Germinal center (tissue), 1 donor: Measurements from ENCODE around the gene ALDH2.
"Not testable (repeated sequence)": the region's sequence is repeated elsewhere in the genome, so short reads cannot be mapped to it uniquely, and the experiment has no call there.

Experiments
- DNase-seq: peaks from one replicate; pipeline ENCODE4 v3.0.0; 2012; ENCODE audit warnings: mixed read lengths, low spot score

ALDH2 gene

GRCh38 chr12:111827907-111828306 is 61.2 kb downstream of the ALDH2 start:
- DNase-seq, result no peak

DNA sequence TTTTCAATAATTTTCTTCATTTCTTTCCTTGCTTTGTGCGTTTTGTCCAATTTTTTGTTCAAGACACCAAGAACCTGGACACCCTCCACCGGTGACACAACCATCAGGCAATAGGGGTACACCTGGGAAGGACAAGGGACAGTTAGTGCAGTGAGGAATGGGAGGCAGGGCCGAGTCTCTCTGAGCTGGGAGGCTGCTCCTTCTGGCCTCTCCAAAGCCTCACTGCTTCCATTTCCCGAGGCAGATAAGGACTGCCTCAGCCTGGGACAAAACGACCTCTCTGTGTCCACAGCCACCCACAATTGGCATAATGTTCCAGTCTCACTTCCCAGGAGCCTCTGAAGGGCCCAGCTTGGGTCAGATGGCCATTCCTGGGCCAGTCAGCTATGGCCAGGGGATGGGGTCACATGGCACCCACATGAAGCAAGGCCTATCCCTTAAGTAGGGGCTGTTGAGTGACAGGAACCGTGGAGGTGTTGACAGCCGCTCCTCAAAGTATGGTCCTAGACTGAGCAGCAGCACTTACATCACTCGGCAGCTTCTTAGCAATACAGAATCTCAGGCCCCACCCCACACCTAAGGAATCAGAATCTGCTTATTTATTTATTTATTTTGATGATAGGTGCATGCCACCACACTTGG is 61.7 kb downstream of the ALDH2 start:
- DNase-seq, result no peak

DNA sequence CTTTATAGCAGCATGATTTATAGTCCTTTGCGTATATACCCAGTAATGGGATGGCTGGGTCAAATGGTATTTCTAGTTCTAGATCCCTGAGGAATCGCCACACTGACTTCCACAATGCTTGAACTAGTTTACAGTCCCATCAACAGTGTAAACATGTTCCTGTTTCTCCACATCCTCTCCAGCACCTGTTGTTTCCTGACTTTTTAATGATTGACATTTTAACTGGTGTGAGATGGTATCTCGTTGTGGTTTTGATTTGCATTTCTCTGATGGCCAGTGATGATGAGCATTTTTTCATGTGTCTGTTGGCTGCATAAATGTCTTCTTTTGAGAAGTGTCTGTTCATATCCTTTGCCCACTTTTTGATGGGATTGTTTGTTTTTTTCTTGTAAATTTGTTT is 62.9 kb downstream of the ALDH2 start:
- not testable (repeated sequence) for DNase-seq

- DNase-seq, result not testable (repeated sequence)
Measured at GRCh38 chr12:111834740-111835386, 68.1 kb downstream of the ALDH2 start.

GRCh38 chr12:111835531-111836181 is 68.9 kb downstream of the ALDH2 start:
- DNase-seq, result not testable (repeated sequence)

DNA sequence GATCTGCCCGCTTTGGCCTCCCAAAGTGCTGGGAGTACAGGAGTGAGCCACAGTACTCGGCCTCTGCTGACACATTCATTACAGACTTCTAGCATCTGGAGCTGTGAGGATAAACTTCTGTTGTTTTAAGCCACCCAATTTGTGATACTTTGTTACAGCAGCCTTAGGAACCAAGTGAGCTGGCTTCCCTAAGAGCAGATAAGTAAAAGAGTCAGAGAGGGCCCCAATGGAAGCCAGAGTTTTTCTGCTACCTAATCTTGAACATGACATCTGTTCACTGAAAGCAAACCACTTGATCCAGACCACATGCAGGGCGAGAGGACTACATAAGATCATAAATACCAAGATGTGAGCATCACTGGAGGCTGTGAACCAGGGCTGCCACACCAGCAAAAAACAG is 71.6 kb downstream of the ALDH2 start:
- no peak for DNase-seq

DNA sequence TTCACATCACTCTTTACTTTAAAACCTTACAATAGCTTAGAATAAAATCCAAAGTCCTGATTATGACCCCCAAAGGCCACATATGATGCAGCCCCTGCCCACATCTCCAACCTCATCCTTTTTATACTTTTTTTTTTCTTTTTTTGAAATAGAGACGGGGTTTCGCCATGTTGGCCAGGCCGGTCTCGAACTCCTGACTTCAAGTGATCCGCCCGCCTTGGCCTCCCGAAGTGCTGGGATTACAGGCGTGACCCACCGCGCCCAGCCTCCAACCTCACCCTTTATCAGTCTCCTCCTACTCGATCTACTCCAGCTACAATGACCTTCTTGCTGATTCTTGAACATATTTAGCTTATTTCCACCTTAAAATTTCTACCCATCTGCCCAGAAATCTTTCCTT is 74.1 kb downstream of the ALDH2 start:
- DNase-seq, result no peak

DNA sequence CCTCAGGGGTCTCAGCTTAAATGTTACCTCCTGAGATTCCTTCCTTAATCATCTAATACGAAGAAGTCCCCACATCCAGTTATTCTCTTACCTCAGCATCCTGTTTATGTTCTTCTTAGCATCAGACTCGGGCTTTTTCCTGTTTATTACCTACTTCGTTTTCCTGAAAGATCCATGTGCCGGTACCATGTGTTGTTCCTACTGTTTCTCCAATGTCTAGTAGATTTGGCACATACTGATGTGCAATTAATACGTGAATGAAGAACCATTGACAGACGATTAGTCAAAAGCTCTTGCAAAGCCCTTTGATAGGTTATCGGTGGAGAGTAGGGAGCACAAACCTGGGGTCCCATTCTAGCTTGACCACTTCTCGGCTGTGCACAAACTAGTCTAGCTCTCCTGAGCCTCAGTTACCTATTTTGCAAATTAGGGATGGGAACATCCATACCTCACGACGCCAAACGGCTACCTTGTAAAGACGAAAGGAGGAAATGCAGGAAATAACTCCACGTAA is 74.6 kb downstream of the ALDH2 start:
- peak; percentile 10 for DNase-seq

- peak; percentile 95 for DNase-seq
Measured at GRCh38 chr12:111841750-111842555, 75.2 kb downstream of the ALDH2 start, which contains the start of gene MAPKAPK5. TSS of gene MAPKAPK5 (plus strand) at chr12:111842228. CDS start at chr12:111842734, 506 bp downstream.

DNA sequence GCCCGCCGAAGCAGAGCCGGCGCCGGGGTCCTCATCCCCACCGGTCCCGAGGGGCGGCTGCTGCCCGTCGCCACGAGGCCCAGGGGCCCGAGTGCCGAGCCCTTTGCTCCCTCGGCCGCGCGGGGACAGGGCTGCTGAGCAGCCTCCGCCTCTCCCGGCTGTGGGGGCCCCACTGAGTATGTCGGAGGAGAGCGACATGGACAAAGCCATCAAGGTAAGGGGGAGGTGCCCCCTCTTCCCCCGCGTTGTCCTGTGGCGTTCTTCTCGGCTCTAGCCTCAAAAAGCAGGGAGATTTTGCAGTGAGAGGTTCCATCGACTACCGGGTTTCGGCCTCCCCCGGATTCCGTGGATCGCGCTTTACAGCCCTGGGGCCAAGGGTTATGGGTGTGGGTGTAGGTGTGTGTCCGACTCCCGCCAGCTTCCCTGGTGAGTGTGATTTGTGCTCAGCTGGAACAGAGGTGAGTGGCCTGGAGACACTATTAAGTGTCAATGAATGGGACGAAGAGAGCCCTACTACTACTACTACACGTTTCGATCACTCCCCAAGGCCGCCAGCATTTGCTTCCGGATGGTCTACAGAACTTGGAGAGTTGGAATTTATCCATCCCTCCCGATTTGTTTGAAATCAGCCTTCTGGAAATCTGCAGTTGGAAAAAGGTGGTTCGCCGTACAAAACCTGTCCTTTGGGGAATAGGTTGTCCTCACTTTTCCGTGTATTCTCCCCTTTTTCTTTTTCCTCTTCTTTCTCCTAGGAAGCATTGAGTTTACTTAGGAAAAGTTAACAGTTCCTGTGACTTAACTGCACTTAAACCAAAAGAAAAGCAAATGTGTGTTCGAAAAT is 76.0 kb downstream of the ALDH2 start:
- DNase-seq, result no peak

DNA sequence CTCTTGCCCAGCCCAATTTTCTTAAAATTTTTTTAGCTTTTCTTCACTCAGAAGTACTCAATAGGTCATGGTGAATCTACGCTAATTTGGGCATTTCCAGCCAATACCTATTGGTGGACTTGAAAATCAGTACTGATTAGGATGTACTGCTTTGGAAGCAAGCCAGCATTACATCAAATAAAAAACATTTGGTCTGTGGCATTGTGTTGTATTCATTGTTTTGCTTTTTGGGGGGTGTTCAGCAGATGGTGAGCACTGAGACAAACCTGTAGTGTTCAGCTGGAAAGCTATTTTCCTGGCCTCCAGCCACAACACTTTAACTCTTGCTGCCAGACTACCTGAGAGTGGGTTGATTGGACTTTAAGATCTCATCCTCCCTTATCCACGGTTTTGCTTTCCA is 79.3 kb downstream of the ALDH2 start:
- DNase-seq, result no peak

GRCh38 chr12:111850526-111850925 is 83.8 kb downstream of the ALDH2 start:
- DNase-seq, result no peak

- DNase-seq, result no peak
Measured at GRCh38 chr12:111858186-111858585, 91.5 kb downstream of the ALDH2 start.

DNA sequence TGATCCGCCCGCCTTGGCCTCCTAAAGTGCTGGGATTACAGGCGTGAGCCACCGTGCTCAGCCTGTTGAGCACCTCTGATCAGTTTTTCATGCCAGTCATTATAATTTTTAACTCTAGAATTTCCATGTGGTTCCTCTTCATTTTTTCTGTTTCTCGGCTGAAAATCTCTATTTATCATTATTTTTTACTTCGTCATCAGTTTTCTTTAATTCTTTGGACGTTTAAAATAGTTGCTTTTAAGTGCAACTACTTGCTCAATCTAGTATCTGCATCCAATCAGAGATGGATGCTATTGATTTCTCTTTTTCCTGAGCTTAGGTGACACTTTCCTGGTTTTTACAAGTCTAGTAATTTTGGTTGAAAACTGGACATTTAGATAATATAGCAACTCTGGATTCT is 92.0 kb downstream of the ALDH2 start:
- no peak for DNase-seq

GRCh38 chr12:111864913-111865312 is 98.2 kb downstream of the ALDH2 start:
- no peak for DNase-seq
